HG03045 (cell line): ENCODE data around the gene ATPAF1.
"Not testable (repeated sequence)": the region's sequence is repeated elsewhere in the genome, so short reads cannot be mapped to it uniquely, and the experiment has no call there.

ENCODE experiments used
- ATAC-seq: cut with Tn5 transposase; IDR thresholded peaks from one replicate; pipeline ENCODE4 v1.9.1; 2021; ENCODE audit warnings: mild to moderate bottlenecking, moderate library complexity; ENCODE audit not compliant: unreplicated experiment

Gene ATPAF1

DNA sequence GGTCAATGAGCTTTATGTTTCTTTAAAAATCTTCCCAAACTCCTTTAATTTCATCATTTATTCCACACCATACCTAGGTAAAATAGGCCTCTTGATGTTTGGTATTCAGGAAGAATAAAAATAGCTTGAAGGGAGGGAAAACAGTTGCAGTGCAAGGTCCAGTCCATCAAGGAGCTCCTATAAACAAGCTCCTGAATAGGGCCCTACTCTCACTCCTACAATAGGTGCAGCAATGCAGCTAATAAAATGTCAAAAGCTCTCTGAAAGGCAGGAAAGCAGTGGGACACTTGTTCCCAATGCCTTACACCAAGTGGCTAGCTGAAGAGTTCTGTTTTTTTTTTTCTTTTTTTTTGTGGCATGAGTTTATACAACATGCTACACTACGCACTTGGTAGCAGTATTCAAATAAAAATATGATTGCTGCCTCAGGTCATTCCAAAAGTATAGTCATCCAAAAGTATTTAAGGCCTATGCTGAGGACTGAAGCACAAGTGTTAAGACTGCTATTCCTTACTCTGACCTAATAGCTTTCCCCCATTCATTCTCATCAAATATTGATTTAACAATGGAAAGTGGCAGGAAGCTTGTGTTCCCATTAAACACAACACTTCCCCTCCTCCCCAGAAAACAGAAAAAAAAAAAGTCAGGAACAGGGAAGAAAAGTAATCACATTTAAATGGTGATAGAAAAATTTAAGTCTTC lies 13.3 kb upstream of the ATPAF1 start:
- ATAC-seq: no peak

DNA sequence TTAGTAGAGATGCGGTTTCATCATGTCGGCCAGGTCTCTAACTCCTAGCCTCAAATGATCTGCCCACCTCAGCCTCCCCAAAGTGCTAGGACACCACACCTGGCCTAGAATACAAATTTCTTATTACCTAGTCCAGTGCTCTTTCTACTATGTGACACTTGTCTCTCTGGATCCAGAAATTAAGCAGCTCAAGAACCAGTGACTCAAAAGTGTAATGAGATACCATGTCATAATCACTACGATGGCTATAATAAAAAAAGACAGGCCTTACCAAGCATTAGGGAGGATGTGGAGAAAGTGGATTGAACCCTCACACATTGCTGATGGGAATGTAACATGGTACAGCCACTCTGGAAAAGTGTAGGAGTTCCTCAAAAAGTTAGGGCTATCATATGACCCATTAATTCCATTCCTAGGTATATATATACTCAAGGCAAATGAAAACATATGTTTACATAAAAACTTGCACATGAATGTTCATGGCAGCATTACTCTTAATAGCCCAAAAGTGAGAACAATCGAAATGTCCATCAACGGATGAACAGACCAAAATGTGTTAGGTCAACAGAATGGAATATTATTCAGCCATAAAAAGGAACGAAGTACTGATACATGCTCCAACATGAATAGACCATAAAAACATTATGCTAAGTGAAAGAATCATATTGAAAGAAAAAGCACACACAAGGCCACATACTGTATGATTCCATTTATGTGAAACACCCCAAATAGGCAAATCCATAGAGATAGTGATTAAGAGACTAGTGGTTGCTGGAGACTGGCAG lies 11.8 kb upstream of the ATPAF1 start:
- no peak for ATAC-seq

DNA sequence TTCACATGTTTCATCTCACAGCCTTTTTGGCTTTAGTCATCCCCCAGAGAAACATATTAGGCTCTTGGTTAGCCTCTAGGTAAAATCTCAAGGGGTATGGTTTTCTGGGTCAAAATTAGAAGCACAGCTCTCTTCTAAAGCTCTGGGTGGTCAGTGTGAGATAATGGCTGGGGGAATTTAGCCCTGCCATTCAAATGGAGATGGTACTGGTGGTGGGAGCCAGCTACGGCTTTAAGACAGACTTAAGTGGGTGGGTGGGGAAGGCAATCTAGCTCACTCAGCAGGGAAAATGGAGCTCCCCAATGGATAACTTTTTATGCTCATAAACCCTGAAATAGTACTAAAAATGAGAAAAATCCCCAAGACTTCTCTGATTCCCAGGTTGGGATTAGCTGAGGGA lies 9.2 kb upstream of the ATPAF1 start:
- no peak for ATAC-seq

DNA sequence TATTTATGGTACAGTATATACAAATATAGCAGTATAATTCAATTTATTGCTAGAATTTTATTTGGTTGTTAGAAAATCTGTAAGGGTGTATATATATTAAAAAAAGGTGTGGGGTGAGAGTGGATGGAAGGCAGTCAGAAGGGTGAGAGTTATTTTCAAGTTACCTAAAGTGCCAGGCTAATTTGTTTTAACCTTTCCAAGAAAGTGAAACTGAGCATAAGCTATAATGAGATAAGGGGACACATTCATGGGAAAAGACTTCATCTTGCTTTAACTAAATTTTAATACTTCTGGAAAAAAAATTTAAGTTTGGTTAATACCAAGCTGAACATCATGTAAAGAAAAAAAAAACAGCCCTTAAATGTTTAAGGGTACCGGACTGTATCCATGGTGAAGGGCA lies 8.4 kb upstream of the ATPAF1 start:
- ATAC-seq: no peak

DNA sequence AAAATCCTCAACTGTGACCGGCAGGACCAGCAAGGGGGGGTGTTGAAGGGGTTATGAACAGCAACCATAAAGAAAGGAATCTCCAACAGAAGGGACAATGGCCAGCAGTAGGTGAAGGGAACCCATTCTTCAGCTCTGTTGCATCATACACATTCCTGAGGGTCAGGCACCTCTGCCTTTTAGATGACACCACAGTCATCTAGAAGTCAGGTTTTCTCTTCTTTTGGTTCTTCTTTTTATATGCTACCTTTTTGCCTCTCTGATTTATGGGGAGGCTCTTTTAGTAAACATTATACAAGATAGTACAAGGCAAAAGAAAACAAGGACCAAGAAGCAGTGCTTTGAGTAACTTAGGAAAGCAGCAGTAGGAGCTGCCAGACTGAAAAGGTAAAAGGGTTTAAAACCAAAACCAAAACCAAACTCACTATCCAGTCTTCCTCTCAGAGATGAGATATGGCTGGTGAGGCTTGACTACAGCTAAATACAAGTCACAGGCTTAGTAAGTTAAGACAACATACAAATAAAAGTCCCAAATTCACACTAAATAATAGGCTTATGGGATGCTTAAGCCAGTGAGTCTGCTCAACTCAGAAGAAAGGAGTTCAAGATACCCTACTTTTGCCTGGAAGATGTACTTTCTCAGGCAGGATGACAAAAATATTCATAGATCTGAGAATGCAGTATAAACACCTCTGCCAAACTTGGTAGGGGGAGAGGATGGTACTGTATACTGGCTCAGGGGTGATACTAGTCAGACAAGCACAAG lies 7.6 kb upstream of the ATPAF1 start:
- ATAC-seq: peak; percentile 77

DNA sequence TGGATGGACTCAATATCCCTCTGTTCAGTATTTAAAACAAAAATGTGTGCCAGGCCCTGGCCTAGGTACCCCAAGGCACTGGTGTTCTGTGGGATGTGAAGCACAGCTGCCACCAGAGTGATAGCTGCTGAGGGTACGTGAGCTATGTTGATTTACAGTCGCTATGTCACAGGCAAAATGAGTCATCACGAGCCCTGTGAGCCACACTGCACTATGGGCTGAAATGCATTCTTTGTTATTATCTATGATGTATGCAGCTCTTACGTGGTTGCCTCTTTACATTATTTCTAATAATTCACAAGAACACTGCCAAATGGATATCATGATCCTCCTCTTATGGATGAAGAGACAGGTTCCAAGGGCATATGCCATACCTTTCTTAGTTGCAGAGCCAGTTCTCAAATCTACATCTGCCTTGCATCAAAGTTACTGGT lies 5.6 kb upstream of the ATPAF1 start:
- no peak for ATAC-seq

DNA sequence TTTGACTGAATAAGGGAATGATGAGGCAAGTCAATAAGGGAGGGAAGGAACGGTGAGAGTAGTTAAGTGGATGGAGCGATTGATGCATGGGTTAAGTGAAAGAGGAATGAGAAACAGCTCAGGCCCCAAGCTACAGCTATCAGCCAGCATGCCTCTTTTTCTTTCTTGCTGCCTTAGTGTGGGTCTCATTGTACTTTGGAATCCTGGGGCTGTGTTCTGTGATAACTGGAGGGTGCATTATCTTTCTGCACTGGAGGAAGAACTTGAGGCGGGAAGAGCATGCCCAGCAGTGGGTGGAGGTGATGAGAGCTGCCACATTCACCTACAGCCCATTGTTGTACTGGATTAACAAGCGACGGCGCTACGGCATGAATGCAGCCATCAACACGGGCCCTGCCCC lies 4.5 kb upstream of the ATPAF1 start:
- no peak for ATAC-seq

DNA sequence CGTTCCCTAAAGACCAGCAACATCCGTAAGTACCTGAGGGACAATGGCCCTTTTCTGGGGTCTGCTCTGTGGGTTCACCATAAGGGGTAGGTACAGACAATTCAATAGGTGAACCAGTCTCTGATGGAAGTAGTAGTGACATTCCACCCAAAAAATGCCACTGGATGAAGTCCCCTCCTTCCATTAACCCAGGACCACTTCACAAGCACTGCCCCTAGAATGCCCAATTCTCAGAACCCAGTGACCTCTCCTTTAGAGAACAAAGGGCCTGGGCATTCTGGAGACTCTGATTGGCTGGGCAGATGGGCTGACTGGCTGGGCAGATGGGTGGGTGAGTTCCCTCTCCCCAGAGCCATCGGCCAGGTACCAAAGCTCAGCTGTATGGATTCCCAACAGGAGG lies 3.4 kb upstream of the ATPAF1 start, which contains the start of gene TEX38:
TEX38 (plus strand) TSS at position 301 of the 400 bp plus-strand sequence; CDS start at position 382, 81 bp downstream.
- no peak for ATAC-seq

DNA sequence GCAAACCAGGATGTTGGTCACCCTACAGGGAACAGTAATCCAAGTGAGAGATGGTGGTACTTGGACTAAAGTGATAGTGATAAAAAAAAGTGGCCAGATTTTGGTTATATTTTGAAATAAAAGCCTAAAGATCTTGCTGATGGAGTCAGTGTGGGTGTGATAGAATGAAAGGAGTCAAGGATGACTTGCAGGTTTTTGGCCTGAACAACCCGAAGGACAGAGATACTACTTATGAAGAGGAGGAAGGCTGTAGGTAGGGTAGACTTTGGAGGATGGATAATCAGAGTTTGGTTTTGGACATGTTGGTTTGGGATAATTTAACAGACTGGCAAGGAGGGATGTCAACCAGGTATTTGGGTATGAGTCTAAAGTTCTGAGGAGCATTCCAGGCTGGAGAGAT lies 2.0 kb upstream of the ATPAF1 start:
- no peak for ATAC-seq

DNA sequence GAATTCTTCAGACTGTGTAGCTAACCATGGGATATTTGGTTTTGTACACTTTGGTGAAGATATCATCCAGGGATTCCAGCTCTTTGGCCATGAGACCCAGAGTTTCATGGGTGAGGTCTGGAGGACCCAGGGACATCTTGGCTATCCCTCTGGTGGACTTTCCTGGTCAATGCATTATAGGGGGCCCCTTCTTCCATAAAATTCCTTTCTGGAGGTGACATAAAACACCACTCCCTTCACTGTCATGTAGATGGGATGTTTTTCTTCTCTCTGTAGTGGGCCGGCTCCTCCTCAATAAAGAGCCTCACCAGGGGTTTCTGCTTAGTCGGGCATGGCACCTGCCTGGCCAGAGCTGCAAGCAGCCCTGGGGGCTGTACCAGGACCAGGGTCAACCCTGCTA lies 2.2 kb downstream of the ATPAF1 start:
- no peak for ATAC-seq

DNA sequence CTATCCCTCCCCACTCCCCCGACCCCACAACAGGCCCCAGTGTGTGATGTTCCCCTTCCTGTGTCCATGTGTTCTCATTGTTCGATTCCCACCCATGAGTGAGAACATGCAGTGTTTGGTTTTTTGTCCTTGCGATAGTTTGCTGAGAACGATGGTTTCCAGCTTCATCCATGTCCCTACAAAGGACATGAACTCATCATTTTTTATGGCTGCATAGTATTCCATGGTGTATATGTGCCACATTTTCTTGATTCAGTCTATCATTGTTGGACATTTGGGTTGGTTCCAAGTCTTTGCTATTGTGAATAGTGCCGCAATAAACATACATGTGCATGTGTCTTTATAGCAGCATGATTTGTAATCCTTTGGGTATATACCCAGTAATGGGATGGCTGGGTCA lies 5.2 kb downstream of the ATPAF1 start:
- not testable (repeated sequence) for ATAC-seq

DNA sequence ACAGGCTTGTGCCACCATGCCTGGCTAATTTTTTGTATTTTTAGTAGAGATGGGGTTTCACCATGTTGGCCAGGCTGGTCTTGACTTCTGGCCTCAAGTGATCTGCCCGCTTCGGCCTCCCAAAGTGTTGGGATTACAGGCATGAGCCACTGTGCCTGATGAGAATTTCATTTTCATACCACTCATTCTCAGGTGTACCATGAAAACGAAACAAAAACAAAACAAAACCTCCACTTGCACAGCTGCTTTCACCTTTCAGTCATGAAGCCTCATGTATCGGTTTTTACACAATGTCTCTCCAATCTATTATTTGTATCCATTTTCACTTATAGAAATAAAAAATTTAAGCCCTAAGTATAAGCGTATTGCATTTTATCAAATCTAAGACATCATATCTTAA lies 8.0 kb downstream of the ATPAF1 start:
- peak; percentile 77 for ATAC-seq

DNA sequence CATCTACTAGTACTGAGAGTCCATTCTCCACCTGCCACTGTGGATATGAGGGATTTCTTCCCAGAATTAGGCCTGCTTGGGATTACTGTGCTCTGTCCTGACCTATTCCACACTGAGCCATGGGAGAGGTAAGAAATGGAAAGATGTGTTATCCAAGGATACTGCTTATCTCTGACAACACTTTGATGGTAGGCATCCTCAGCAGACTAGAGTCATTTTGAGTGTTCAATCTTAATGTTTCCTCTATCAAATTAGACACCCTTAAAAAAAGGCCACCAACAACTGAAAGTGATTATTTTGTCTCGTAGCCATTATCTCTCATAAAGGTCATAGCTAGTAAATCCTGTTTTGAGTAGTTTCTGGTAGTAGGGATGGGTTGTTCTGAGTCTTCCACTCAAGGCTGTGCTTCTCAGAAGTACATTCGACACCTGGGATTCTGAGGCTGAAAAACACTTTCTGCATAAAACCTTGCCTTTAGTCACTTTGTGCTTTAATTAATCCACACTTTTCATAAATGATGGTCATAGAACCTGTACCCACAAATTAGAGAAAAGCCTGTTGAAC lies 8.8 kb downstream of the ATPAF1 start:
- no peak for ATAC-seq

DNA sequence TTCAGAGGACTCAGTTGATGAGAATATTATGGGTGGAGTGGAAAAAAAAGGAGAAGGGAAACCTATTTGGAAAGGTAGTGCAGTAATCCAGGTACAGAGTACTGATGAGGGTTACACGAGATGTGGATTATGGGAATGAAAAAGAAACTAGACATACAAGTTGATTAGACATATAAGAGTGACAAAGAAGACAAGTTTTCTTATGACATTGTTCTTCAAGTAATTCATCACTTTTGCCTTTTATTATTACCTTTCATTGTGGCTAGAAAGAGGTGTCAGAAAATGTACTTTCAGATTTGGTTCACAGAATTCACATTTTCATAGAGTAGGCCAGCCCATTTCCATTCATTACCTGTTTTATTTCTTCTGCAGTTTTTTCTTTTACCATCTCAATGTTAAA lies 10.4 kb downstream of the ATPAF1 start:
- no peak for ATAC-seq

DNA sequence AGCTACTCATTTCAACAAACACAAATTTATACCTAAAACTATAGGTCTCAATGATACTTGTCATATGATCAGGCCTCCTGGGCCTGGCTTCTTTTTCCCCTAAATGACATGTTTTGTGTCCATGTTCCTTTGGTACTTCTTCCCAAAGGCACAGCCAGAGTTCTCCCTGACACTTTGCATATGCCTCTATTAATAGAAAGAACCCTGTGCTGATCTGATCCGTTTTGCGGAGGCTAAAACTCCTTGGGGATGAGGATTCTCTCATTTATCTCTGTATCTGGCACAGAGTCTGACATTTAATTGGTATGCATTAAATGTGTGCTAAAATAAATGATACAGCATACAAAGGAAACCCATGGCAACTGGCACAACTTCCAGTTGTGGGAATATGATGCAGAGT lies 11.5 kb downstream of the ATPAF1 start:
- ATAC-seq: no peak

DNA sequence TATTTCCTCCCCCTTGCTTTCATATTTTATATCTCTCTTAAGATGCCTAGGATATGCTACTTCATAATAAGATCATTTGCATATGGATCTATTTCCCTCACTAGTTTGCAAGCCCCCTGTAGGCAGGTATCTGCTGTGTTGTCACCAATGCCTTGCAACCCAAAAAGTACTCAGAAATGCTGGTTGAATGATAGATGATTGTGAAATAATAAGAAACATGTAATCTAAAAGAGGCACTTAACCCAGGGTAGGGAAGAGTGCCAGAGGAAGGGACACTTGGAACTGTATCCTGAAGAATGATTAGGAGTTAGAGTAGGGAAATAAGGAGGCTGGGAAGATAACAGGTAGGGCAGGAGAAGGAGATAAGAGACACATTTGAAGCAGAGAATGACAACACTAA lies 12.3 kb downstream of the ATPAF1 start:
- ATAC-seq: no peak

DNA sequence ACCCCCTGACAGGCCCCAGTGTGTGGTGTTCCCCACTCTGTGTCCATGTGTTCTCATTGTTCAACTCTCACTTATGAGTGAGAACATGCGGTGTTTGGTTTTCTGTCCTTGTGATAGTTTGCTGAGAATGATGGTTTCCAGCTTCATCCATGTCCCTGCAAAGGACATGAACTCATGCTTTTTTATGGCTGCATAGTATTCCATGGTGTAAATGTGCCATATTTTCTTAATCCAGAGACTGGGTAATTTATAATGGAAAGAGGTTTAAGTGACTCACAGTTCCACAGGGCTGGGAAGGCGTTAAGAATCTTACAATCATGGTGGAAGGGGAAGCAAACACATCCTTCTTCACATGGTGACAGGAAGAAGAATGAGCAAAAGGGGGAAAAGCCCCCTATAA lies 13.5 kb downstream of the ATPAF1 start:
- not testable (repeated sequence) for ATAC-seq

DNA sequence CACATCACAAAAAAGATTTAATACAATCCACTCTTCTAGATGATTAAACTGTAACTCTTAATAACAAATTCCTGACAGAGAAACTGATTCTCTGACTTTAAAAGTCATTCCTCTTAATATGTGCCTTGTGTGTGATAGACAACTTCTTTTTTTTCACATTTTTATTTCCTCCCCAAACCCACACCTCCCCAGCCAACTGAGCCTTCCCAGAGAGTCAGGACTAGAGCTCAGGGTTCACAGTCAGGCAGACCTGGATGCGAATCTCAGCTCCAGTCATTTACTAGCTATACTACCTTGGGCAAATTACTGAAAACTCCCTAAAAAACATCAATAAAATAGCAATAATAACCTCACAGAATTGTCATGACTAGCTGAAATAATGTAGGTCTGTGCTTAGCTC lies 14.2 kb downstream of the ATPAF1 start:
- no peak for ATAC-seq

DNA sequence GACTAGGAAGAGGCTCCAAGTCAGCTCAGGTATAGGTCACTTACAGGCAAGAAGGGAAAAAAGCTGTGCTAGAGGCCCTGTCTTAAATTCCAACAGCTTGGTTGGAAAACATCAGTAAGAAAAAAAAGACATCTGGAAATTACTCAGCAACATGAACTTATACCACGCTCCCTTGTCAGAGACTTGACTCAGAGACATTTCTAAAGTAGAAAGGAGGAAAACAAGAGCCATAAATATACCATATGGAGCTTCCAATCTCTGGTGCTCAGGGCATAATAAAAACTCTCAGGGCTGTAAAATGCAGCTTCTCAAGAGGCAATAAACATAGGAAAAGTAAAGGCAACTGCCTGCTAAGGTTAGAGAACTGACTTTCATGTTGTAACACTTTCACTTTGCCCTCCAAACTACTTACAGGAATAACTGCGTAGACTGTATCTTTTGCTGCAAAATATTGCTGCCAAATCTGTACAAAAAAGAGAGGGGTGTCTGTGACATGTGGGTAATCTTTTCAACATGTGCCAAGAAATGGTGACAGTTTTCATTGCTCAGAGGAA lies 14.7 kb downstream of the ATPAF1 start:
- no peak for ATAC-seq

DNA sequence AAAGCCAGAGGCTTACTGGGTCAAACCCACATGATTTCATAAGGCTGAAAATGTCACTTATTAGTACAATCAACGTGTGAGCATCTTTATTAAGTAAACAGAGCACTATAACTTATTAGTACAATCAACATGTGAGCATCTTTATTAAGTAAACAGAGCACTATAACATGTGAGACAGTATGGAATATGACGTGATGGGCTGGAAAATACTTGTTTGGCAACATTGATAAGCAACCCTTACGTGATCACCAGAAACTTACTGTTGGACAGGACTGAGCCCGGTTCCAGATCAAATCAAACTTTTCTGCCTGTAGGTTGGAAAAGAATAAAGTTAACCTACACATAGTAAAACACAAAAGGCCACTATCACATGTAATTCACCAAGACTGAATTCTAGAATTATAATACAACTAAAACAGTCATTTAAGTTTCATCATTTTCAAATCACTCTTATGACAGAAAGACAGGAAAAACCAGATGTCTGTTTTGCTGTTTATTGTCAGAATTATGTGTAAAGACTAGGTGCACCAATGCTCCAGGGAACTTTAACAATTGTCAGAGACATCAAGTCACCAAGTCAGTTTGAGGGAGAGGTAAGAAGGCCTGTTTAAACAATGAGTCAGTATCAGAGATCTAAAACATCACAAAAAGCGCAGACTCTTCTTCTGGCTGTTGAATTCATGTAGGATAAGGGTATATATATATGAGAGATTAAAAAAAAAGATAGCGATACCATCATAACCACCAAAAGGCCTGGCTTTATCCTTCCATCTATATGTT lies 15.7 kb downstream of the ATPAF1 start:
- ATAC-seq: no peak
